Left ventricle myocardium inferior (tissue), 1 donor: ENCODE data around the gene RBM22. TPM values are rescaled to one million over a fixed set of nuclear protein-coding genes. Genes with fewer than 3 reads are reported as not detected.

Experiments
- DNase-seq: peaks from one replicate; pipeline ENCODE4 v3.0.0-alpha.2; 2020
- H3K27ac ChIP-seq: fragments of 200-600 bp; replicated peaks from 2 replicates; pipeline ENCODE4 v1.8.0; 2021
- H3K27me3 ChIP-seq: fragments of 200-600 bp; 2 replicates; pipeline ENCODE4 v1.8.0; 2021; ENCODE audit warnings: low read depth
- H3K36me3 ChIP-seq: fragments of 200-600 bp; 2 replicates; pipeline ENCODE4 v1.8.0; 2021
- H3K4me1 ChIP-seq: fragments of 200-600 bp; 2 replicates; pipeline ENCODE4 v1.8.0; 2021
- H3K4me3 ChIP-seq: fragments of 200-600 bp; 2 replicates; pipeline ENCODE4 v1.8.0; 2021; ENCODE audit warnings: mild to moderate bottlenecking, moderate library complexity
- H3K9me3 ChIP-seq: fragments of 200-600 bp; replicated peaks from 2 replicates; pipeline ENCODE4 v1.8.0; 2021
- CTCF ChIP-seq: fragments of 200-600 bp; IDR thresholded peaks from 2 replicates; pipeline ENCODE4 v1.8.0; 2021; ENCODE audit warnings: antibody characterized with exemption, mild to moderate bottlenecking, borderline replicate concordance
- intact Hi-C: fragments of 100-400 bp; cut with micrococcal nuclease; formaldehyde crosslinking; loops from one replicate; pipeline ENCODE4 v1.11.0; 2022
- total RNA-seq: library from RNA; stranded (reverse); fragmentation: NEBNext Ultra II Directional; extraction: Animal tissue kit (Norgen Biotek cat#: 25700); gene quantifications from one replicate; pipeline ENCODE4 v1.2.1, GENCODE V29; 2021
- donor health status: DM: no; HTN: yes; CAD: no; lungs with severe emphysema.

The RBM22 gene
- total RNA-seq, 1 donor from 2014 or later, result 25.2 TPM

- DNase-seq, result no peak
Measured at GRCh38 chr5:150706776-150707390, 6.0 kb upstream of the RBM22 start.

GRCh38 chr5:150703762-150704161, 2.9 kb upstream of the RBM22 start:
- H3K4me3 ChIP-seq, result no peak overlapping the region
- intact Hi-C loops, result loop anchor here (10.0 kb wide), 1 partner anchor 139 kb away; no protein-coding TSS in a partner anchor
- no peak for DNase-seq
- H3K9me3 ChIP-seq, result no peaks in the 10 kb centered on the region
- H3K4me1 ChIP-seq, result peaks cover 32% of the 10 kb centered on the region
- TF ChIP-seq CTCF, result no peak
- H3K27ac ChIP-seq, result no peak overlapping the region
- H3K27me3 ChIP-seq, result no peaks in the 10 kb centered on the region
- H3K36me3 ChIP-seq, result peaks cover 6% of the 10 kb centered on the region

More at GRCh38 chr5:150706776-150707390, 6.0 kb upstream of the RBM22 start:
- H3K9me3 ChIP-seq, result no peaks in the 10 kb centered on the region
- H3K36me3 ChIP-seq, result peaks cover 33% of the 10 kb centered on the region
- H3K4me3 ChIP-seq, result no peak overlapping the region
- no peak overlapping the region for H3K27ac ChIP-seq
- H3K27me3 ChIP-seq, result no peaks in the 10 kb centered on the region
- TF ChIP-seq CTCF, result no peak
- peaks cover 9% of the 10 kb centered on the region for H3K4me1 ChIP-seq
- intact Hi-C loops, result loop anchor here (10.0 kb wide), 1 partner anchor 142 kb away; no protein-coding TSS in a partner anchor

- H3K9me3 ChIP-seq, result no peaks in the 10 kb centered on the region
- intact Hi-C loops, result loop anchor here (10.0 kb wide), 1 partner anchor 135 kb away; no protein-coding TSS in a partner anchor
- peak overlapping the region; percentile 94 for H3K4me3 ChIP-seq
- no peak for TF ChIP-seq CTCF
- H3K4me1 ChIP-seq, result peaks cover 30% of the 10 kb centered on the region
- H3K27ac ChIP-seq, result peak overlapping the region; percentile 97
- no peaks in the 10 kb centered on the region for H3K27me3 ChIP-seq
- DNase-seq, result no peak
- peaks cover 38% of the 10 kb centered on the region for H3K36me3 ChIP-seq
Measured at GRCh38 chr5:150700246-150700593, 642 bp downstream of the RBM22 start.

- intact Hi-C loops, result no loop called here
- no peak for TF ChIP-seq CTCF
- DNase-seq, result no peak
- Histone ChIP-seq H3K4me1 (peaks cover 10% of the 10 kb centered on the region), H3K36me3 (peaks cover 94% of the 10 kb centered on the region), H3K27ac (no peak overlapping the region), H3K27me3 (no peaks in the 10 kb centered on the region), H3K9me3 (no peaks in the 10 kb centered on the region), H3K4me3 (no peak overlapping the region)
Measured at GRCh38 chr5:150694612-150695011, 6.2 kb downstream of the RBM22 start.

- no peak overlapping the region for H3K4me3 ChIP-seq
- TF ChIP-seq CTCF, result no peak
- no peaks in the 10 kb centered on the region for H3K4me1 ChIP-seq
- no peaks in the 10 kb centered on the region for H3K27me3 ChIP-seq
- no peak overlapping the region for H3K27ac ChIP-seq
- peaks cover 85% of the 10 kb centered on the region for H3K36me3 ChIP-seq
- no peaks in the 10 kb centered on the region for H3K9me3 ChIP-seq
- intact Hi-C loops, result no loop called here
- no peak for DNase-seq
Measured at GRCh38 chr5:150692276-150692675, 8.6 kb downstream of the RBM22 start.
